MM.1S (cell line): ENCODE measurements around the gene ZNF609.

Experiments used
- EZH2 ChIP-seq: fragments of 300-600 bp; sonication (generic); optimal IDR thresholded peaks from 2 replicates; pipeline ENCODE3; 2017; ENCODE audit warnings: low read depth, mild to moderate bottlenecking, antibody characterized with exemption, low read length, mixed read lengths
- TF ChIP-seq, protein P1 (sequence below): fragments of 300-600 bp; sonication (generic); IDR thresholded peaks from 2 replicates; pipeline ENCODE4 v1.5.1; 2016; ENCODE audit warnings: antibody characterized with exemption, low read length, mixed read lengths

GRCh38 chr15:64673866-64674265 lies 213.5 kb downstream of the ZNF609 start:
- TF ChIP-seq, protein P1, sequence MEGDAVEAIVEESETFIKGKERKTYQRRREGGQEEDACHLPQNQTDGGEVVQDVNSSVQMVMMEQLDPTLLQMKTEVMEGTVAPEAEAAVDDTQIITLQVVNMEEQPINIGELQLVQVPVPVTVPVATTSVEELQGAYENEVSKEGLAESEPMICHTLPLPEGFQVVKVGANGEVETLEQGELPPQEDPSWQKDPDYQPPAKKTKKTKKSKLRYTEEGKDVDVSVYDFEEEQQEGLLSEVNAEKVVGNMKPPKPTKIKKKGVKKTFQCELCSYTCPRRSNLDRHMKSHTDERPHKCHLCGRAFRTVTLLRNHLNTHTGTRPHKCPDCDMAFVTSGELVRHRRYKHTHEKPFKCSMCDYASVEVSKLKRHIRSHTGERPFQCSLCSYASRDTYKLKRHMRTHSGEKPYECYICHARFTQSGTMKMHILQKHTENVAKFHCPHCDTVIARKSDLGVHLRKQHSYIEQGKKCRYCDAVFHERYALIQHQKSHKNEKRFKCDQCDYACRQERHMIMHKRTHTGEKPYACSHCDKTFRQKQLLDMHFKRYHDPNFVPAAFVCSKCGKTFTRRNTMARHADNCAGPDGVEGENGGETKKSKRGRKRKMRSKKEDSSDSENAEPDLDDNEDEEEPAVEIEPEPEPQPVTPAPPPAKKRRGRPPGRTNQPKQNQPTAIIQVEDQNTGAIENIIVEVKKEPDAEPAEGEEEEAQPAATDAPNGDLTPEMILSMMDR: no peak
- no peak for TF ChIP-seq EZH2
